HEK293T (cell line): ENCODE data around the gene N4BP2L1.

ENCODE experiments used
- FOXK2 ChIP-seq: fragments of 450-650 bp; IDR thresholded peaks from 2 replicates; pipeline ENCODE4 v1.6.1; 2016; ENCODE audit warnings: mild to moderate bottlenecking
- FOXM1 ChIP-seq: fragments of 450-650 bp; IDR thresholded peaks from 2 replicates; pipeline ENCODE4 v1.6.1; 2017; ENCODE audit warnings: mild to moderate bottlenecking, borderline replicate concordance
- PKNOX1 ChIP-seq: fragments of 450-650 bp; IDR thresholded peaks from 2 replicates; pipeline ENCODE4 v1.6.1; 2016

DNA sequence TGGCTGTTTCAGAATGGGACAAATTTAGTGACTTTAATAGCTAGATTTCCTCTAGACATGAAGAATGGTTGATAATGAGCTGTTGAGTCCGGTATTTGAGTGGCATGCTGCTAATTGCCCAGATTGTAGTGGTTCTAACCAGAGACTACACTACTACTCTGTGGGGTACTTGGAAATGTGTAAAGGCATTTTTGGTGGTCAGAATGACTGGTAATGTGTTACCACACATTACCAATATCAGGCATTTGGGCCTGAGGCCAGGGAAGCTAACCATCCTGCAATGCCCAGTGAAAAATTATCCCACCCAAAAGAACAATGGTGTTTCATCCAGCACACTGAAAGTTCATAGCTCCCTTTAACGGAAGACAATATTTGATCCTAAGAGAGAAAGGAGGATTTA is 17.5 kb upstream of the N4BP2L1 start:
- TF ChIP-seq FOXM1 (no peak), FOXK2 (no peak), PKNOX1 (no peak)
